ENCODE results near the gene TNFRSF14.
A peak's percentile ranks its signal among the peaks of the same experiment; 100 is the strongest.
"Not testable (repeated sequence)": the region's sequence is repeated elsewhere in the genome, so short reads cannot be mapped to it uniquely, and the experiment has no call there.

The TNFRSF14 gene

GRCh38 chr1:2538376-2538775 lies 17.8 kb upstream of the TNFRSF14 start:
- no peak for DNase-seq (ENCODE audit: low read depth in 2 of 2)

GRCh38 chr1:2538872-2539271 lies 17.3 kb upstream of the TNFRSF14 start:
- no peak for DNase-seq (ENCODE audit: low read depth in 2 of 2)

GRCh38 chr1:2539312-2539907 lies 16.8 kb upstream of the TNFRSF14 start:
- no peak for DNase-seq (ENCODE audit: low read depth in 2 of 2)

- DNase-seq (ENCODE audit: low read depth in 2 of 2), result no peak
These were observed 15.2 kb upstream of the TNFRSF14 start for GRCh38 chr1:2540816-2541492.

- DNase-seq (ENCODE audit: low read depth in 2 of 2), result no peak
These were observed 14.4 kb upstream of the TNFRSF14 start for GRCh38 chr1:2541619-2542245.

GRCh38 chr1:2542246-2542915 lies 13.8 kb upstream of the TNFRSF14 start:
- no peak for DNase-seq (ENCODE audit: low read depth in 2 of 2)

- no peak for DNase-seq (ENCODE audit: low read depth in 2 of 2)
These were observed 12.6 kb upstream of the TNFRSF14 start for GRCh38 chr1:2543543-2544092.

GRCh38 chr1:2544093-2544874 lies 11.9 kb upstream of the TNFRSF14 start:
- no peak for DNase-seq (ENCODE audit: low read depth in 2 of 2)

GRCh38 chr1:2544875-2545640 lies 11.1 kb upstream of the TNFRSF14 start:
- no peak for DNase-seq (ENCODE audit: low read depth in 2 of 2)

GRCh38 chr1:2545754-2546514 lies 10.2 kb upstream of the TNFRSF14 start:
- peak; percentile 71 to 83 for DNase-seq (ENCODE audit: low read depth in 2 of 2)

- DNase-seq (ENCODE audit: low read depth in 2 of 2), result peak in 1 of 2 donors; percentile 70
These were observed 9.5 kb upstream of the TNFRSF14 start for GRCh38 chr1:2546515-2547209.

GRCh38 chr1:2547210-2548067 lies 8.7 kb upstream of the TNFRSF14 start:
- DNase-seq (ENCODE audit: low read depth in 2 of 2), result no peak

- peak; percentile 69 to 71 for DNase-seq (ENCODE audit: low read depth in 2 of 2)
These were observed 8.0 kb upstream of the TNFRSF14 start for GRCh38 chr1:2548068-2548589.

- not testable (repeated sequence) for DNase-seq (ENCODE audit: low read depth in 2 of 2)
These were observed 6.7 kb upstream of the TNFRSF14 start for GRCh38 chr1:2549367-2550029.

- DNase-seq (ENCODE audit: low read depth in 2 of 2), result not testable (repeated sequence)
These were observed 5.8 kb upstream of the TNFRSF14 start for GRCh38 chr1:2550309-2550861.

- DNase-seq (ENCODE audit: low read depth in 2 of 2), result not testable (repeated sequence)
These were observed 4.6 kb upstream of the TNFRSF14 start for GRCh38 chr1:2551544-2551943.

GRCh38 chr1:2552189-2552588 lies 4.0 kb upstream of the TNFRSF14 start:
- DNase-seq (ENCODE audit: low read depth in 2 of 2), result no peak

Measured in stimulated activated CD8-positive, alpha-beta memory T cell treated with anti-CD3 and anti-CD28 coated beads, Interleukin-2, amount 100 ng/mL, for 1 hour (primary cell).